ENCODE measurements around the gene SLC16A5. TPM values are rescaled to one million over a fixed set of nuclear protein-coding genes. Genes with fewer than 3 reads are reported as not detected.
A peak's percentile ranks its signal among the peaks of the same experiment; 100 is the strongest.

SLC16A5 gene
- total RNA-seq, 8 experiments from 2014 or later = 0.09 to 16.6 (median 5.0) TPM; not detected in 3

DNA sequence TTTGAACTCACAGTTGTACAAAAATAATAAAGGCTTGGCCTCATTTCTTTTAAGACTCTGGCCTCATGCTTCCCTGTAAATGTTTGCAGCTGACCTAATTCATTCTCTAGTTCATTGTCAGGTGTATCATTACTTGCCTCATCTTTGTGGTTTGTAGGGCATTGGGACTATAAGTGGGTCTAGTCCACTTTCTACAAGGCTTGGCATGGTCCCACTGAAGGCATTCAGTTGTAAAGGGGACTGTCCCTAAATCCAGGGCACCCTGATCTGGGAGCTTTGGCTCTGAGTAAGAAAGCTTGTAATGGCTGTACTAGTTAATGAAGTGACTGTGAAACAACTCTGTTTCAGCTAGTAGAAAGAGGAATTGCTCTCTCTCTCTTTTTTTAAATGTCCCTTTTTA is 38.0 kb upstream of the SLC16A5 start:
- in situ Hi-C loops (cut with MboI; ENCODE audit: low pct_unique_long_range_greater_than_20kb in 2 of 9, low sequenced_read_pairs in 9 of 9, unreplicated experiment in 9 of 9) = no loop called here
- Histone ChIP-seq H3K27ac (no peak overlapping the region), H3K4me3 (no peak overlapping the region), H3K4me1 (replicated peaks in 1 of 2) (peaks cover 10 to 13% of the 10 kb centered on the region in 2 donors)
- ATAC-seq (replicated peaks in 6 of 8) = no peak

DNA sequence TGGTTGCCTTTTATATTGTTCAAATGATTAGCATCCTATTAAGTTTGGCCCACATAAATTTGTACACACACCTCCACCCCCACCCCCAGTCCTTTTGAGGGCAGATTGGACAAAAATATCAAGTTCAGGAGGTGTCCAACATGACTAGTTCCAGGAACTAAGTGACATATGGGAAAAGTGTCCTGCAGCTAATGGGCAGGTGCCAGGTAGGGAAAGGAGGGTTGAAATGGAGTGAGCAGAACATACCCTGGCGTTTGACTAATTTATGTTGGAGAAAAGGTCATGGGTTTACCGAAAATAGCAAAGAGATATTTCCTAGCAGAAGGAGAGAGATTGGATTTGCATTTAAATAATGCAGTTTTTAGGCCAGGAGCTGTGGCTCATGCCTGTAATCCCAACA is 35.8 kb upstream of the SLC16A5 start:
- ATAC-seq (replicated peaks in 6 of 8) = no peak
- no peak overlapping the region for H3K4me3 ChIP-seq
- 40 to 100% (median 94%) methylated on average over 1 to 2 of the region's 2 CpGs; no CpG with 5 or more reads in 3 of the 10 experiments for WGBS, 10 experiments
- peaks cover 3 to 7% of the 10 kb centered on the region in 2 donors for H3K4me1 ChIP-seq (replicated peaks in 1 of 2)
- H3K27ac ChIP-seq = no peak overlapping the region
- in situ Hi-C loops (cut with MboI; ENCODE audit: low pct_unique_long_range_greater_than_20kb in 2 of 9, low sequenced_read_pairs in 9 of 9, unreplicated experiment in 9 of 9) = no loop called here

DNA sequence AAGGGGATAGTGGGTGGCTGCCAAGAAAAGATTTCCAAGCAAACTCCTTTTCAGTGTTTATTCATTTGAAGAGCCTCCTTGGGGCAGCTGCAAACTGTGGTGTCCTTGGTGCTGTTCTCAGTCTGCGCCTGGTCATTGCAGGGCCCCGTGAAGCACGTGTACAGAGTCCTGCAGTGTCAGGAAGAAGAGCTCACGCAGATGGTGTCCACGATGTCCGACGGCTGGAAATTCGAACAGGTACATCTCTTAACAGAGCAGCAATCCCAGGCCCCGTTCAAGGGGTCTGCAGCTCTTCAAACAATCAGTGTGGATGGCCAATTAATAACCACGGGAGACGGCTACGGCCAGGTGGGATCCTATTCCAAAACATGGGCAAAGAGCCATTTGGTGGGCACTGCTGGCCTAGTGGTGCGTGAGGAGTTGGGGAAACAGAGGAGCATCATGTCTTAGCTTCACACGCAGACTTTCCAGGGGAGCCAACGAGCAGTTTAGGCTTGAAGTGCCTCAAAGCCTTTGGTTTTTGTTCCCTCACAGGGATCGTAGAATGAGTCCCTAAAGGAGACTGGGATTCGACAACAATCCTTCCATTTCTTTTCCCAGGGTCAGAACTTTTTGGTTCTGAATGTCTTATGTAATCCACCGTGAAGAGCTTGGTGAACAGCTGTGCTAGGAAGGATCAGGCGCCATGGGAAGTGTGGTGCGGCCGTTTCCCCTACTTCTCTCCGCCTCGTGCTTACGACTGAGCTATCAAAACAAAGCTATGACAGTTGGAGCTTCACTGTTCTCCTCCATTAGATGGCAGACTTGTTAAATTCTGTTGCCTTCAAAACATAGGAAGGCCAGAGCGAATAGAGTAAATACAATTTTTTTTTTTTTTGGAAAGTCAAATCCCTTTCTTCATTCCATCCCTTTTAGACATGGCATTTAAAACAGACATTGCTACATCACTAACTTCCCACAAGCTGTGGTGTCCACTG is 28.1 kb upstream of the SLC16A5 start:
- 36 to 93% (median 78%) methylated on average over 3 to 20 of the region's 25 CpGs for WGBS, 10 experiments
- in situ Hi-C loops (cut with MboI; ENCODE audit: low pct_unique_long_range_greater_than_20kb in 2 of 9, low sequenced_read_pairs in 9 of 9, unreplicated experiment in 9 of 9) = no loop called here
- Histone ChIP-seq H3K4me3 (no peak overlapping the region), H3K27ac (no peak overlapping the region), H3K4me1 (replicated peaks in 1 of 2) (no peaks in the 10 kb centered on the region)
- peak; percentile 27 to 70 (median 50) for ATAC-seq (replicated peaks in 6 of 8)

DNA sequence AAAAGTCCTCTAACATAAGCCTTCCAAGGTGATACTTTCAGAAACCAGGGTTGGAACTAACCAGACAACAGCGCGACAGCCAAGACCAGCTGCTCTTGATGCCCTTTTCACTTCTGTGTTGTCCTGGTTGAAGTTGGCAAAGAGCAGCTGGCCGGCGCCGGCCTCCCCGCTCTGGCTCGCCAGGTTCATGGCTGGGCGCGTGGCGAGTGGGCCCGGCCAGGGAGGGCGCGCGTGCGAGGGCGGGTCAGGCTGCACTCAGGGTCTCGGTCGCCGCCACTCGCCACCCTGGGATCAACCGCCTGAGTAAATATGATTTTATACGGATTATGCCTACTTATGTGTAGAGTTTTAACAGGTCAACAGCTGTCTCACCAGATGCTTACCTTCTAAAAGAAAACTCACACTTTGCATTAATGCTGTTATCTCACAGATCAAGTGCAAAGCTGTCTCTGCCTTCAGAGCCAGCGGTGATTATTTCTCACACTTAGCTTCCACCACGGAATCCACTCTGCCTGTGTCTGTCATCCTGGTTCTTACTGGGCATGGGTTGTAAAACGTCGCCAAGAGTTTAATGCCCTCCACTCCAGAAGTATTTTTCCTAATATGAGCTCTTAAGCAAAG is 27.2 kb upstream of the SLC16A5 start:
- WGBS, 10 experiments = 80 to 100% (median 97%) methylated on average over 1 to 18 of the region's 26 CpGs; no CpG with 5 or more reads in 2 of the 10 experiments
- Histone ChIP-seq H3K4me1 (replicated peaks in 1 of 2) (no peaks in the 10 kb centered on the region), H3K27ac (no peak overlapping the region), H3K4me3 (no peak overlapping the region)
- no peak for ATAC-seq (replicated peaks in 6 of 8)
- in situ Hi-C loops (cut with MboI; ENCODE audit: low pct_unique_long_range_greater_than_20kb in 2 of 9, low sequenced_read_pairs in 9 of 9, unreplicated experiment in 9 of 9) = no loop called here

DNA sequence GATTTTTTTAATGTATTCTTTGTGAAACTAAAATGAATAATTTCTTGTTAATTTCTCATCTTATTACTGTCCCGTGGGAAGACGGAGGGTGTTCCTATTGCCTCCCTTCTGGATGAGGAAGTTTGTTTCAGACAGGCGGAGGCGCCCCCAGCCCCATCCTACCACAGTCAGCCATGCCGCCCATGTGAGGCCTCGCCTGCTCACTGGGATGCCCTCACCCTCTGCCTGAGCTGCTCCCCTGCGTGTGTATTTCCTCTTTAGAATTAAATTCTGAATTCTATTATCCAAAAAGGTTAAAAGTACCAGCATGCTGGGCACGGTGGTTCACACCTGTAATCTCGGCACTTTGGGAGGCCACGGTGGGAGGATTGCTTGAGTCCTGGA is 26.7 kb upstream of the SLC16A5 start:
- in situ Hi-C loops (cut with MboI; ENCODE audit: low pct_unique_long_range_greater_than_20kb in 2 of 9, low sequenced_read_pairs in 9 of 9, unreplicated experiment in 9 of 9) = no loop called here
- ATAC-seq (replicated peaks in 6 of 8) = no peak
- WGBS, 10 experiments = 83 to 100% (median 97%) methylated on average over 2 to 7 of the region's 10 CpGs; no CpG with 5 or more reads in 4 of the 10 experiments
- H3K4me3 ChIP-seq = no peak overlapping the region
- no peak overlapping the region for H3K27ac ChIP-seq
- no peaks in the 10 kb centered on the region for H3K4me1 ChIP-seq (replicated peaks in 1 of 2)

DNA sequence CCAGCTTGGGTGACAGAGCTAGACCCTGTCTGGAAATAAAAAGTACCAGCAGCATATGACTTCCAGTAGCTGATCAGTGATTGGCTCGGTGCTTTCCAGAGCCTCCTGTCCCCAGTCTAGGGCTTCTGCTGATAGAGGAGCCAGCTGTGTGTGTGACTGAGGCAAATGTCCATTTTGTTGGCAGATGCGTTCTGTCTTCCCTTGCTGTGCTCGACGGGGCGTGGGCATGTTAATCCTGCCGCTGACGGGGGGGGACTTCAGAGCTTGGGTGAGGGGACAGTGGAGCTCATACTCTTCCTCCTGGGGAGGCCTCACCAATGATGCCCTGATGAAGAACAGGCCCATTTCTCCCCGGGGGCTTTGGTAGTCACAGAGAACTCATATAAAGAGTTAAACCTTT is 26.1 kb upstream of the SLC16A5 start:
- no peak overlapping the region for H3K27ac ChIP-seq
- H3K4me1 ChIP-seq (replicated peaks in 1 of 2) = no peaks in the 10 kb centered on the region
- no peak overlapping the region for H3K4me3 ChIP-seq
- in situ Hi-C loops (cut with MboI; ENCODE audit: low pct_unique_long_range_greater_than_20kb in 2 of 9, low sequenced_read_pairs in 9 of 9, unreplicated experiment in 9 of 9) = no loop called here
- 71 to 100% (median 90%) methylated on average over 1 to 6 of the region's 8 CpGs; no CpG with 5 or more reads in 4 of the 10 experiments for WGBS, 10 experiments
- ATAC-seq (replicated peaks in 6 of 8) = no peak

DNA sequence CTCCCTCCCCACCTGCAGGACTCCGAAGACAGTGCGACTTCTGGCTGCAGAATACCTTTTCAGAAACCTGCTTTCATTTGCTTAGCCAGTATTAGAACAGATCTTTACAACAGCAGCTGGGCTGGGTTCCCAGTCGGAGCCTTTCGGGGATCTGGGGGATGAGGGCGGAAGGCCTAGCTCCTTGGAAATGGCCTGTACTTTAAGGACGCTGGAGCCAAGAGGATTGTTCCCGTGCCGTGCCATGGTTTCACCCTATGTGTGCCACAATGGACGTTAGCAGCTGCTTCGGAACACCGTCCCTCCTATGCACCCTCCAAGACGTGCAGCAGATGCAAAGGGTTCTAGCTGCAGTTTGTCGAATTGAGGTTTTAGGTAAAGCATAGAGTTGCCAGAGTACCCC is 24.6 kb upstream of the SLC16A5 start:
- no peak overlapping the region for H3K27ac ChIP-seq
- in situ Hi-C loops (cut with MboI; ENCODE audit: low pct_unique_long_range_greater_than_20kb in 2 of 9, low sequenced_read_pairs in 9 of 9, unreplicated experiment in 9 of 9) = no loop called here
- no peak overlapping the region for H3K4me3 ChIP-seq
- H3K4me1 ChIP-seq (replicated peaks in 1 of 2) = no peaks in the 10 kb centered on the region
- ATAC-seq (replicated peaks in 6 of 8) = no peak
- 70 to 100% (median 92%) methylated on average over 2 to 10 of the region's 13 CpGs; no CpG with 5 or more reads in 5 of the 10 experiments for WGBS, 10 experiments

DNA sequence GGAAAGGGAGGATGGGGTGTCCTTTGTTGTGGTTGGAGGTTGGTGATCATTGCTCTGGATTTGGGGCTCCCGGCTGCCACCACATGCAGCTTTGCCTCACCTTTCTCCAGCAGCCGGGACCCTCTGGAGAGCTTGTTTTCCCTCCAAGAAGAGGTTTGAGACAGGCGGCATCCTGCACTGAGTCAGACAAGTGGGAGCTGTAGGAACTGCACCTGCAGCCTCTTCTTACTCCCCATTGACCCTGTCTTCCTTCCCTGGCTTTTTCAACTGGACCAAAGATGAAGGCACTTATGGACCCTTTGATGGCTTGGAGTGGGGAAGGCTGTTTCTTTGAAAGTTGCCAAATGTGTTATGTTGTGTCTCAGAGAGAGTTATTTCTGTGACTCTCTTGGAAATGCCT is 24.1 kb upstream of the SLC16A5 start:
- WGBS, 10 experiments = 80 to 100% (median 92%) methylated on average over 1 to 2 of the region's 3 CpGs; no CpG with 5 or more reads in 5 of the 10 experiments
- ATAC-seq (replicated peaks in 6 of 8) = no peak
- in situ Hi-C loops (cut with MboI; ENCODE audit: low pct_unique_long_range_greater_than_20kb in 2 of 9, low sequenced_read_pairs in 9 of 9, unreplicated experiment in 9 of 9) = no loop called here
- Histone ChIP-seq H3K27ac (no peak overlapping the region), H3K4me1 (replicated peaks in 1 of 2) (no peaks in the 10 kb centered on the region), H3K4me3 (no peak overlapping the region)

DNA sequence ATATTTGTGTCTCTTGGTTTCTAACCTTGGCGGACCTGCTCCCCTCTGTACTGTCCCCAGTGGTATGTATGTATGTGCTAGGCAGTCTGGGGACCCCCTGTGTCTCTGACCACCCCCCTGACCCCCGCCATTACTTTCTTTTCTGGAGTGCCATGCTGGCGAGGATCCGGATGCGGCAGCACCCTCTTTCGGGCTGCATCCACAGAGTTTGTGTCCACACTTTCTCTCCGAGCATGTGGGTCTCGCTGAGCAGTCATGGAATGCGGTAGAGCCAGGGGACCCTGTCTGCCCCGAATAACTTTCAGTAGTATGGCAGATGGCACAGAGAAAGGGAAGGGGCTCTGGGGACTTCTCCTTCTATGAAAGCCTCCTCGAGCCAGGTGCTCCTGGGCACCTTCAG is 23.7 kb upstream of the SLC16A5 start:
- H3K27ac ChIP-seq = no peak overlapping the region
- 90 to 100% methylated on average over 1 to 2 of the region's 11 CpGs; no CpG with 5 or more reads in 8 of the 10 experiments for WGBS, 10 experiments
- no peak overlapping the region for H3K4me3 ChIP-seq
- no peak for ATAC-seq (replicated peaks in 6 of 8)
- H3K4me1 ChIP-seq (replicated peaks in 1 of 2) = no peaks in the 10 kb centered on the region
- in situ Hi-C loops (cut with MboI; ENCODE audit: low pct_unique_long_range_greater_than_20kb in 2 of 9, low sequenced_read_pairs in 9 of 9, unreplicated experiment in 9 of 9) = no loop called here

DNA sequence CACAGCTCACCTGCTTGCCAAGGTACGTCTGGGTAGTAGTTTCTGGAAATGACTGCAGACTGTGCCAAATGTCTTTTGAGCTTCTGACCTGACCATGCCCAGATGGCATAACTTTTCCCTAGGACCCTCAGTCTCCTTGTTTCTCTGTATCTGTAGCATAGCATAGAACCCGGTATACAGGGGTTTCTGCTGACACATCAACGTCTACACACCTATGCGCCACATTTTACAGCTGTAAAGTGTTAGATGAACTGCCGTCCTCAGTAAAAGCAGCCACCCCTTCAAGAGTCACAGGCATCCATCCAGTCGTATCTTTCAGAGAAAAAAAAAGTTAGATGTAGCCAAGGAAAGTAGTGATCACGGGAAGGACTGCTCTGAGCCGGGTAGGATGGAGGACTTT is 23.3 kb upstream of the SLC16A5 start:
- H3K4me1 ChIP-seq (replicated peaks in 1 of 2) = no peaks in the 10 kb centered on the region
- in situ Hi-C loops (cut with MboI; ENCODE audit: low pct_unique_long_range_greater_than_20kb in 2 of 9, low sequenced_read_pairs in 9 of 9, unreplicated experiment in 9 of 9) = no loop called here
- H3K27ac ChIP-seq = no peak overlapping the region
- no peak for ATAC-seq (replicated peaks in 6 of 8)
- no peak overlapping the region for H3K4me3 ChIP-seq
- WGBS, 10 experiments = 73 to 100% (median 96%) methylated on average over 1 to 7 of the region's 8 CpGs; no CpG with 5 or more reads in 4 of the 10 experiments

DNA sequence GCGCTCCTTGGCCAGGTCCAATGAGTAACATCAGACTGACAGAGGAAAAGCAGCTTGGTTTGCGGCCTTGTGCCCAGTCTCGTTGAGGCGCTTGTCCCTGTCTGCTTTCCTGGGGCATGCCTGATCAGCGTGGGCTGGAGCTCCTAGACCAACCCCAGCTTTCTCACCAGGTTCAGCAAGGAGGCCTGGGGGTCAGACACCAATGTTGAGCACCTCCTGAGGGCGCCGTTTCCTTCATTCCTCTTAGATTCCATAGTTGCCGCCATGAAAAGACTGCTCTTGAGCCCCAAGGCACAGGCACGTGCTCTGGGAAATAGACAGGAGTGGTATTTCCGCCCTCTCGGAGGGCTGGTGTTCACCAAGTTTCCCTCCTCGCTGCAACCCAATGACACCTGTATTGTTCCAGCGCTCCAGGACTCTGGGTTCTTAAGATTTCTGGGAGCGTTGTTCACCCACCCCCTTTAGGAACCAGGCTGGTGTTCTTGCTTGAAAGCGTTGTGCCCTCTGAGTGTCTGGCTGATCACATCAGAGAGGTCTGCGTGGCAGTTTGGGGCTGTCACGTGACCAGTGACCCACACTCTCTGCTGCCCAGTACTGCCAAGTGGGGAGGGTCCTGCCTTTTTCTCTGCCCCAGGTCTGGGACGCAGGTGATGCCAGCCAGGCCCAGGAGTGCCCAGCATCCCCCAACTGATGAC is 22.7 kb upstream of the SLC16A5 start:
- H3K27ac ChIP-seq = no peak overlapping the region
- H3K4me3 ChIP-seq = no peak overlapping the region
- 60 to 98% (median 93%) methylated on average over 1 to 11 of the region's 18 CpGs; no CpG with 5 or more reads in 2 of the 10 experiments for WGBS, 10 experiments
- ATAC-seq (replicated peaks in 6 of 8) = no peak
- in situ Hi-C loops (cut with MboI; ENCODE audit: low pct_unique_long_range_greater_than_20kb in 2 of 9, low sequenced_read_pairs in 9 of 9, unreplicated experiment in 9 of 9) = no loop called here
- no peaks in the 10 kb centered on the region for H3K4me1 ChIP-seq (replicated peaks in 1 of 2)

DNA sequence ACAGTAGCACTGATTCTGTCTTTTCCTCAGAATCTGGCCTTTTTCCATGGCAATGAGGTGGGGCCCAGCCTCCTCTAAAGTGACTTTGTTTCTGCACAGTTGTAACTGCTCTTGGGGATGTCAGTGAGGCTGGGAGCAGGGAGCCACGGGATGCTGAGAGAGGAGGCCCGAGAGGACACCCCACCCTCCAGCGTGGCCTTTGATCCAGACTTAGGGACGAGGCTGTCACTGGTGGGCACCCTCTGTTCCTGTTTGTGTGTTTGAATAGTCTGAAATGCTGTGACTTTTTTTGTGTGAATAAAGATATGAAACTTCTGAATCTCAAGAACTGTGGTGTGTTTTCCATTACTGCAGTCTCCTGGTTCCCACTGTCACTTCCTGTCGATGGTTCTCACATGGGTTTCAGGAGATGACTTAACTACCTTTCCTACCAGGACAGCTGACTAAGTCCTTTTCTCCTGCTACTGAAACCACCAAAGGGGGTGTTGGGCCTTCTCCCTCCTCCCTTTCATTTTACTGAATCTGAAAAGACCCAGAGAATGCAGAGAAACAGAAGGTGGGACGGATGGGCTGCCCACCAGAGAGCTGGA is 22.1 kb upstream of the SLC16A5 start:
- Histone ChIP-seq H3K4me1 (replicated peaks in 1 of 2) (no peaks in the 10 kb centered on the region), H3K27ac (no peak overlapping the region), H3K4me3 (no peak overlapping the region)
- no peak for ATAC-seq (replicated peaks in 6 of 8)
- in situ Hi-C loops (cut with MboI; ENCODE audit: low pct_unique_long_range_greater_than_20kb in 2 of 9, low sequenced_read_pairs in 9 of 9, unreplicated experiment in 9 of 9) = no loop called here
- 0 to 100% (median 68%) methylated on average over 1 to 4 of the region's 6 CpGs; no CpG with 5 or more reads in 1 of the 10 experiments for WGBS, 10 experiments

DNA sequence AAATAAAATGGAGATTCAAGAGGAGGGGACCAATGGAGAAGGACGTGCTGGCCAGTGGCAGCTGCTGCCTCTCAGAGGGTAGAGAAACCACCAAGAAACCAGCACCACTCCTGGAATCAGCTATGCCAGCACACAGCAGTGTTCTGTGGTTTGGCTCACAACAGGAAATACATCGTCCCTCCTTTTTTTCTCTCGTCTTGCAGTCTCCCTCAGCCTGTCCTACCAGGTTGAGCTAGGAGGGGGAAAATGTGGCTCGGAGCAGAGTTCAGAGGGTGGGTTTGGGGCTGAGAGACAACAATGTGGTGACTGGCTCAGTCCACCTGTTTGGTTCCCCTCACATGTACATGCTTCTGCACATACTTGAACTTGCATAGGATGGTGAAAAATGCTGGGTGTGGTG is 19.9 kb upstream of the SLC16A5 start:
- WGBS, 10 experiments = 28 to 80% (median 40%) methylated on average over 1 to 2 of the region's 4 CpGs; no CpG with 5 or more reads in 5 of the 10 experiments
- in situ Hi-C loops (cut with MboI; ENCODE audit: low pct_unique_long_range_greater_than_20kb in 2 of 9, low sequenced_read_pairs in 9 of 9, unreplicated experiment in 9 of 9) = no loop called here
- H3K4me3 ChIP-seq = no peak overlapping the region
- no peaks in the 10 kb centered on the region for H3K4me1 ChIP-seq (replicated peaks in 1 of 2)
- ATAC-seq (replicated peaks in 6 of 8) = no peak
- no peak overlapping the region for H3K27ac ChIP-seq
